ENCODE data around the gene ATXN3. TPM values are rescaled to one million over a fixed set of nuclear protein-coding genes. Genes with fewer than 3 reads are reported as not detected.

ATXN3 gene
- 7.5 and 13.7 TPM in 2 replicates for total RNA-seq (2014; rRNA removed; shearing (Covaris generic))

DNA sequence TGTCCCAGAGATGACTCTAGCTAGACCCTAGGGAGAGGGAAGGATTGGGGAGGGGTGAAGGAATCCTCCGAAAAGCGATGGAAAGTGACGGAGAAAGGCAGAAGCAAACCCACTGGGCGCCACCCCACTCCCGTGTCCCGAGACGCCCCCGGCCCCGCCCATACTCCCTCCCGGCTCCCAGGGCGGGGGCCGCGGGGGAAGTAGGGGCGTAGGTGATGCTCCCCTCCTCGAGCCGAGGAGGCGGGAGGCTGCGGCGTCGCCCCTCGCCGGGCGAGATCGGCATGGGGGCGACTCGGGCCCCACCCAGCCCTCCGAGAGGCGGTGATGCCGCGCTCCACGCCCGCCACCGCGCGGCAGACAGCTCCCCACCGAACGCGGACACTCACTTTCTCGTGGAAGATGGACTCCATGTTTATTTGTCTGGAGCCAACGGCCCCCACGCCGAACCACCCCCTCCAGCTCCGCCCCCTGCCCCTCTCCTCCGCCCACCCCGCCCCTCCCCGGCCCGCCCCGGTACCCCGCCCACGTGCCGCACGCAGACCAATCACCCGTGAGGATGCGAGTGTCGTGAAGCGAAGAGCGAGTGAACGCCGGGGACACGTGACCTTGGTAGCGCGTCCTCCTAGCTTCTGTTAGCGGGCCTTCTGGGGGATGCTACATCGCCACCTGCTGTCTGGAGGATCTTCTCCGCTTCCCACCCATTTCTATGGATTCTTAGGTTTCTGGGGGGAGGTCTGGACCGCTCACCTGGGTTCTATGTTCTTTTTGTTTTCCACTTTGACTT, at the start of gene ATXN3:
Gene ATXN3 (minus strand): TSS at position 440 of the 784 bp plus-strand sequence. CDS start 30 bp downstream, at position 410.
- peak; percentile 90 for DNase-seq (ENCODE audit: low spot score)

DNA sequence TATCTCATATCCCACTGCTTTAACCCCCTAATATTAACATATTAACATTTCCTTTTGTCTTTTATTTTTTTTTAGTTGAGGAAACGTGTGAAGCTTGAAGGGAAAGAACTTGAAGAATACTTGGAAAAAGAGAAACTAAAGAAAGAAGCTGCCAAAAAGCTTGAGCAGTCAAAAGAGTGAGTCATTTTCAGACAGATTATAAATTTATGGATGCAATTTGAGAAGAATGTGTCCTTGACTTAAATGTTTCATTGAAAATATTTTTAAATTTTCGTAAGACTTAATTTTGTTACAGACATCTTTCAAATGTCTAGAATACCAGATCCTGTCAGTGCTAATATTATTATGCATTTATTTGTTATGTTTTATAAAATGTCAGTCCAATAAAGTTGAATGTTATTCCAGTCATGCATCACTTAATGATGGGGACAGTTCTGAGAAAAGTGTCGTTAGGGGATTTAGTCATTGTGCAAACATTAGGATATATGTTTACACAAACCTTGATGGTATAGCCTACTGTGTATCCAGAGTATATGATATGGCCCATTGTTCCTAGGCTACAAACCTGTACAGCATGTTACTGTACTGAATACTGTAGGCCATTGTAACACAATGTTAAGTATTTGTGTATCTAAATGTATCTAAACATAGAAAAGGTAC, 48.0 kb upstream of the ATXN3 start:
- peak; percentile 26 for DNase-seq (ENCODE audit: low spot score)

DNA sequence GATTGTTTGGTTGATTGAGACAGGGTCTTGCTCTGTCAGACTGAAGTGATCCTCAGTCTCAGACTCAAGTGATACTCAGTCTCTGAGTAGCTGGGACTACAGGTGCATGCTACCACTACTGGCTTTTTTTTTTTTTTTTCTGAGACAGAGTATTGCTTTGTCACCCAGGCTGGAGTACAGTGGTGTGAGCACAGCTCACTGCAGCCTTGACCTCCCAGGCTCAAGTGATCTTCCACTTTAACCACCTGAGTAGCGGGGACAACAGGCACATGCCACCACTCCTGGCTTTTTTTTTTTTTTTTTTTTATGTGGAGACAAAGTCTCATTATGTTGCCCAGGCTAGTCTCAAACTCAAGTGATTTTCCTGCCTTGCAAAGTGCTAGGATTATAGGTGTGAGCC, 47.2 kb upstream of the ATXN3 start:
- DNase-seq (ENCODE audit: low spot score): no peak

DNA sequence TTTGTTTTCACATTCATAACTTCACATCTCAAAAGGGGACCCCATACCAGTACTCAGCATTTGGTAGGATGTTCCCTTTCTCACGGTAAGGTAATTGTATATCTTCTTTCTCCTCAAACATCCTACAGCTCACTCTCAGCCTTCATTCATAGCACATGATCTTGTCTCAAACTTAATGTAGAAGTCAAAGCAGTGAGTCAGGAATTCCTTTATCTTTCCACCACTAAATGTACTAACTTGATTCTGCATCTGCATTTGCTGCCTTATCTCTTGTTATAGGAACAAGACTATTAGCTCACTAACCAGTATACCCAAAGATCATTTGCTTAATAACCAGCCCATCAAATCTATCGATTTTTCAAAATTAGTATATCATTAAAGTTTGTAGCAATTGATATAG, 38.3 kb upstream of the ATXN3 start:
- no peak for DNase-seq (ENCODE audit: low spot score)

DNA sequence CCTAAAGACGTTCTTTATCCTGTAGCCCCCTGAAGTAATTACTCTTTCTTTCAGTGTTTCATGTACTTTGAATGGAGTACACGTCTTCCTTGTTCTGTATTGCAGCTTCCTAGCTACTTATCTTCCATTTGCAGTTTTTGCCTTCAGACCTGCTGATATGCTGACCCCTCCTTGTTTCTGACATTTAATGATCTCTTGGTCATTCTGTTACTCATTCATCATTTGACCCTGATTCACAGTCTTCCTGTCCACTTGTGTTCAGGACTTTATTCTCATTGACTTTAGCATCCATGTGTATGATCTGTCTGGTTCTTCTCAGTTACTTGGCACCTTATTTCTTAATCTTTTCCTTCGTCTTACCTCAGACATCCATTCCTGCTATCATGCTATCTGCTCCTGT, 37.6 kb upstream of the ATXN3 start:
- DNase-seq (ENCODE audit: low spot score): no peak

DNA sequence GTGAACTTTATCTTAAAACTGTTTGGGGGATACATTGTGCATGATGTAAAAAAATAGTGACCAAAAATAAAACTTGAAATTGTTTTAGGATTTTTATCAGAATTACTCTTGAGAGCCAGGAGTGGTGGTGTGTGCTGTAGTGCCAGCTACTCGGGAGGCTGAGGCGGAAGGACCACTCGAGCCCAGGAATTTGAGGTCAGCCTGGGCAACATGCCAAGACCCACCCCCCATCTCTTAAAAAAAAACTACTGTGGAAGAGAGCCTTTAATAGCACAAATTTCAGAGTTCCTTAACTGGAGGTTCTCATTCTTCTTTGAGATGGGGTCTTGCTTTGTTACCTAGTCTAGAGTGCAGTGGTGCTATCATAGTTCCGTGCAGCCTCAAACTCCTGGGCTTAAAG, 36.9 kb upstream of the ATXN3 start:
- DNase-seq (ENCODE audit: low spot score): no peak

DNA sequence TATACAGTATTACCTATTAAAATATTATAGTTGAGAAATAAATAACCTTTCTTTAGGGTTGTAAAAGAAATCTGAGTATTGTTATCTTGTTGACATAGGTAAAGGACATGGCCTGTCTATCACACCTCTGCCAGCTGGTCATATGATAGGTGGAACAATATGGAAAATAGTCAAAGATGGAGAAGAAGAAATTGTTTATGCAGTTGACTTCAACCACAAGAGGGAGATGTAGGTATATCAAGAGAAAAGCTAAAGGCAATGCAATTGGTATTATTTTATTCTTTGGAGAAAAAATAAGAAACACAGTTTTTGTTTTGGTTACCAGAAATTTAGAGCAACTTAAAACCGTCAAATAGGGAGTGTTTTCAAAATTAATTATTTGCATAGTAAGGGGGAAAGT, 28.9 kb upstream of the ATXN3 start:
- peak; percentile 19 for DNase-seq (ENCODE audit: low spot score)

DNA sequence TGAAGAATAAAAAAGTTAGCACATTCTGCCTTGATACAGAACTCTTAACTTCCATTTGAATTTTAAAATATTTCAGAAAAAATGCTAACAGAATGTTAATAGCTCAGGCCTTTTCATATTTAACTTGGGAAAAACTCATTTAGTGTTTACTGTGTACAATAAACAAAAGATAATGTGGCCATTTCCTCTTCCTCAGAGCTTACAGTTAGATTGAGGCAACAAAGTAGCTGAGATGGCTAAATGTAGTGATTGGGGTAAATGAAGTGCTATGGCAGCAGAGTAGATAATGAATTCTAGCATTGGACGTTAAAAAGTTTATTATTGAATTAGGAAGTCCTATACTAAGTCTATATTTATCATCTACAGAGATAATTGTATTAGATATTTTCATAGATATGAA, 28.1 kb upstream of the ATXN3 start:
- no peak for DNase-seq (ENCODE audit: low spot score)

DNA sequence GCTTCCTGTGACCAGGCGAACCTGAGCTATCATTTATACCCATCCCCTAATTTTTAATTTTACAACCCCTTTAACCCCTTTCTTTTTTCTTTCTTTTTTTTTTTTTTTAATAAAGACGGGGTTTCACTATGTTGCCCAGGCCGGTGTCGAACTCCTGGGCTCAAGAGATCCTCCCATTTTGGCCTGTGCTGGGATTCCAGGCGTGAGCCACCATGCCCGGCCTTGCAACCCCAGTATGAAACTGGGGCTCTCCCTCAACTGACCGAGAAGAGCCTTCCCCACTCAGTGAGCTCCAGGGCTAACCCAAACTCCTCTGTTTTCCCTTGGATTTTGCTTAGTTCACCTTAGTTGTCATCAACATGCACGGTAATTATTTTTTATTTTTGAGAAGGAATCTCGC, 16.4 kb upstream of the ATXN3 start:
- DNase-seq (ENCODE audit: low spot score): no peak

DNA sequence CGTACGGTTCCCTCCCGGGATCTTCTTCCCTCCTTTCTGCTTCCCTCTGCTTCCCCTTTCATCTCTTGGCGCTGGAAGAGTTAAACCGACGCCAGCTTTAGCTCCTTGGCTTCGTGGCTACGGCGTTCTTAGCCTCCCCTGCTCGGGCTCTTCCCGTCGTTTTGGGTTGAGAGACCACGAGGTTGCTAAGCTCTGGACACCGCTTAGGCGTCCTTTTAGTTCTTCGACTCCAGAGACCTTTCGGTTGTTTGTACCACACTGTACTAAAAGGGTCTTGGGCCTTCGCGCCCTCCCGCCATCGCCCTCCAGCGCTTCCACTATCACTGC, 15.9 kb upstream of the ATXN3 start:
- DNase-seq (ENCODE audit: low spot score): peak; percentile 51

DNA sequence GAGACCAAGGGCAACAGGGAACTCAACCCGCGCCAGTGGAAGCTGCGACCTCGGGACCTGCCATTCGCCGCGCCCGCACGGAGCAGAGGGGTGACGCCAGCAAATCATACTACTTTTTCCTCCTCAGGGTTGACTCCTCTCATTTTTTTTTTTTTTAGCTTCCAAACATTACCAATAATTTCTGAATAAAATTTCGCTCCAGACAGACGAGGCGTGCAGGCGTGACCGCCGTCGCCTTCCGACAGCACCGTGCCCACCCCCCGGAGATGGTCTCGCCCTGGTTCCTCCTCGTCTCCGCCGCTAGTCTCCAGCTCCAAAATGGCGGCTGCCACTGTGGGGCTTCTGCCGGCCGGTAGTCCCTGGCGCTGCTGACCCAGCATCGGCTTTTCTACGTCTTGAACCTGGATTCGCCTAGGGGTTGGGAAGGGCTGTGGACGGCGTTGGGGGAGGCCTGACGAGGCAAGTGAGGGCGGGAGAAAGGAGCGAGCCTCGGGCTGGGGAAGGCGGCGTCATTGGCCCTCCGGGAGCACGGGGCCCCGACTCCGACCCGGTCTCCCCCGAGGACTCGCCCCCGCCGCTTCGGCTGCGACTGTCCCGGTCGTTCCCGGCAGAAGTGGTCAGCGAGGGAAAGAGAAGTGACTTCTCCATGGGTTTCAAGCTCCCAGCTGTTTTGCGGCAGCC, 15.4 kb upstream of the ATXN3 start, which contains the start of the genes CPSF2 and NDUFB1:
Gene CPSF2 (plus strand): TSS at position 300 of the 681 bp plus-strand sequence. CDS start 9,016 bp downstream, outside the sequence.
Gene NDUFB1 (minus strand): TSS at position 37 of the 681 bp plus-strand sequence. CDS start 4,069 bp downstream, outside the sequence.
- DNase-seq (ENCODE audit: low spot score): peak; percentile 69

DNA sequence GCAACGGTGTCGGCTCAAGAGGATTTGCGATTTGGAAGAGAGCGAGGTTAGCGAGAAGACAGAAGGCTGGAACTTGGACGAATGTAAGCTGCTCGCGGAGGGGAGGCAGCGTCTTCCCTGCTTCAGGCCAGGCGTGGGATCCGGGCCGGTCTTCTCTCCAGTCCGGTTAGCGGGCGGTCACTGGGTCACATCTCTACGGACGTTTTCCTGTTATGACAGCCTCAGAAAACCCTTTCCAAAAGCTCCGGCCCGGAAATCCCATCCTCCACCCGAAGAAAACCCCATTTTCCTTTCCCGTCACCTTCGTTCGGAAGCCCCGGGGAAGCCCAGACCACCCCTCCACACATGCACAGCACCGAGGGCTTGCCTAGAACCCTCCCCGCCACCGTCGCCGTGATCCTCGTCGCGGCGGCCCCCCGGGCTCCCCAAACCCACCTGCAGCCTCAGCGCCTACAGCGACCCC, 14.9 kb upstream of the ATXN3 start:
- peak; percentile 23 for DNase-seq (ENCODE audit: low spot score)

DNA sequence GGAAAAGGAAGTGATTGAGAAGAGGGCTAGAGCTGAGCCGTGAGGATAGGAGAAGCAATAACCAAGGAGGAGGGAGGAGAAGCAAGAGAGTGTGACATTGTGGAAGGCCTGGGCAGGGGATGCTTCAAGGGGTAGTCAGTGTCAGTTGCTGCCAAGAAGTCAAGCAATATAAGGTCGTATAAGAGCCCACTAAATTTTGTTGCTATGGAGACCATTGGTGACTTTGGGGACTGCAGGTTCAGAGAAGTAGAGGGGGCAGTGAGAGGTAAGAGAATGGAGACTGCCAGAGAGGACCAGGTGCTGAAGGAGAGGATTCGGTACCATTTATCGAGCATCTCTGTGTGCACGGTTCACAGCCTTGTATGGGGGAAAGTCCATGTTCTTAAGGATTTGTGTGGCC, 3.1 kb upstream of the ATXN3 start:
- no peak for DNase-seq (ENCODE audit: low spot score)

DNA sequence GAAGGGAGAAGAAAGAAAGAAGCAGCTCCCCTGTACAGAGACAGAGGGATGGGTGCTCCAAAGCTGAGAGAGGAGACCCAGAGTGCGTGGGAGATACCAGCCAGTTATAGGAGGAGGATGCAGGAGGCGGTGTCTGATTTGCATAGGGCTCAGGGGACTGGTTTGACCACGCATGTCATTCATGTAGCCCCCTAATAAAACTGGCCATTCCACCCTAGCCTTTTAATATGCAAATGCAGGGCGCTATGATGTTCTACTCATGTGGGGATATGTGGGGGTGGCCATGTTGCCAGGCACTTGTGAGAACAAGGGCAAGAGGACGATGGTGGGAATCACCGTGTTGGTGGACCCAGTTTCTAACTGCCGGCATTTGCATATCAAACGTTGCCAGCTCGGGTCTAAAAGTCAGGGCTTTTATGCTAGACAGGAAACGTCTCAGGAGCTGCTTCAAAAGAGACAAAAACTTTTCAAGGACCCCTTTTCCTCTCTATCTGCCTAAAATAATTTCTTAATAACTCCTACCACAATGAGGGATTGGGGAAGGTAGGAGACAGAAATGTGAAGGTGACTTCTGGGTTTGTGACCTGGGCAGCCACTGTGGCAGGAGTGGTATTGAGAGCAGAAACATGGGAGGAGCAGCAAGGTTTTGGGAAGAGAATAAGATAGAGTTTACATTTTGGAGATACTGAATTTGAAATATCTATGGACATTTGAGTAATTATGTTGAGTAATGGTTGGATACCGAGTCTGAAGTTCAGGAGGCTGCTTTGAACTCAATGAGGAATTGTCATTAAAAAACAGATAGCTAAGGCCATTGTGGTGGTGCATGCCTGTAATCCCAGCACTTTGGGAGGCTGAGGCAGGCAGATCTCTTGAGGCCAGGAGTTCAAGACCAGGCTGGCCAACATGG, 2.2 kb upstream of the ATXN3 start:
- no peak for DNase-seq (ENCODE audit: low spot score)

DNA sequence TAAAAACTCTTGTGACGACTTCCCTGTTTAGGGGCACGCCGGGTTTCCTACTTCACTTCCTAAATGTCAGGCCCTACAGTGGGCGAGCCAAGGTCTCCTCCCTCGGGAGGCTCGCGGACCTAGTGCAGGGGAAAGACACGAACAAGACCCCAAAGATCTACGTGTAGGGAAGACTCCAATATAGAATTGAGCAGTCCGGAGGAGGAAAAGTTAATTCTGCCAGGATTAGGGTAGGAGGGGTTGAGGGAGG, 564 bp downstream of the ATXN3 start:
- DNase-seq (ENCODE audit: low spot score): no peak

DNA sequence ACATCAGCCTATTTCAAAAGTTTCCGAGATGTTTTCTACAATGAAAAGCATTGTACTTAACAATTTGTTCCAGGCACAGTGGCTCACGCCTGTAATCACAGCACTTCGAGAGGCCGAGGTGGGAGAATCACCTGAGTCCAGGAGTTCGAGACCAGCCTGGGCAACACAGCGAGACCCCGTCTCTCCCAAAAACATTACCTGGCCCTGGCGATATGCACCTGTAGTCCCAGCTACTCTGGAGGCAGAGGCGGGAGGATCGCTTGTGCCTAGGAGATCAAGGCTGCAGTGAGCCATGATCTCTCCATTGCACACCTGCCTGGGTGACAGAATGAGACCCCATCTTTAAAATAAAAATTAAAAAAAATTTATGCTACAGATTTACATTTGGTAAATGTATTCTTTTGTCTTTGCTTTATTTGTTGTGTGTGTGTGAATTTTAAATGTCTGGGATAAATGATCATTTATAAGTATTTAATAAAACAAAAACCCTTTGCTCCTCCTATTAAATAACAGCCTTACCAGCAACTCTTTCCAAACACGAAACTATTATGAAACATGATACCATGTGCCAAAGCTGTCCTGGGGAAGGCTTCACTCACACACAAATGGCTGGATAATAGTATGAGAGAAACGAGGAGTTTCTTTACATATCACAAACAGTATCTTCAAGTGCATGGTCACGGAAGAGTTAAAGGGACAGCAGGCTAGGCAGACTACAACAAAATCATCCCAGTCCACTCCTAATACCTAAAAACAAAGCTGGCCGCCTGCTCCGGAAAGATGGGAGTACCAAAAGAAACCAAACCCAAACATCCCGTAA, 1.1 kb downstream of the ATXN3 start:
- DNase-seq (ENCODE audit: low spot score): peak; percentile 29

DNA sequence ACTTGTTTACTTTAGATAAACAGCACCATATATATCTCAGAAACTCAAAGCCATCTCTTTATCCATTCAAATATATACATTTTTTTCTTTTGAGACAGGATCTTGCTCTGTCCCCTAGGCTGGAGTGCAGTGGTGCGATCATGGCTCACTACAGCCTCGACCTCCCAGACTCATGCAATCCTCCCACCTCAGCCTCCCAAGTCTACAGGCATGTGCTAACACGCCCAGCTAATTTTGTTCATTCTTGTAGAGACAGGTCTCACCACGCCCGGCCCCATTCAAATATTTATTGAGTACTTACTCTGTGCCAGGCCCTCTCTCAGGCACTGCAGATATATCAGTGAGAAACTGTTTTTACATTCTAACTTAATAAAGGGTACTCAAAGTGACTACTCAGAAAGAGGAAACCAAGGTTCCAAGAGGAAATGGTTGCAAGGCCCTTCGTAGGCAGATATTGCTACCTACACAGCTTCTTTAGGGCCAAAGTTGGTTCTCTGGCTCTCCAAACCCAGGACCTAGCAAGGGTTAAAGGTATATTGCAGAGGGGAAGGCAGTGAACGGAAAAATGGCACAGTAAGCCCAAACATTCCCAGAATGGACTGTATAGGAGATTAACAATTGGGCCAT, 2.9 kb downstream of the ATXN3 start:
- no peak for DNase-seq (ENCODE audit: low spot score)

DNA sequence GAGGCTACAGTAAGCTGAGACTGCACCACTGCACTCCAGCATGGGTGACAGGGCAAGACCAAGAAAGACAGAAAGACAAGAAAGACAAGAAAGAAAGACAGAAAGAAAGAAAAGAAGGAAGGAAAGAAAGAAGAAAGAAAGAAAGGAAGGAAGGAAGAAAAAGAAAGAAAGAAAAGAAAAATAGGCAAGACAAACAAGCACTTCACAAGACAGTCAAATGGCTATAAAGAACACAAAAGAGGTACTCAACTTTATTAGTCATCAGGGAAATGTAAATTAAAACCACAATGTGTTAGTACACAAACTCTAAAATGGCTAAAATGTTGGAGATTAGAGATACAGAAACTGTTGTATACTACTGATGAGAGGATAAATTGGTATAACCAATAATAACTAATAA, 6.6 kb downstream of the ATXN3 start:
- DNase-seq (ENCODE audit: low spot score): no peak

DNA sequence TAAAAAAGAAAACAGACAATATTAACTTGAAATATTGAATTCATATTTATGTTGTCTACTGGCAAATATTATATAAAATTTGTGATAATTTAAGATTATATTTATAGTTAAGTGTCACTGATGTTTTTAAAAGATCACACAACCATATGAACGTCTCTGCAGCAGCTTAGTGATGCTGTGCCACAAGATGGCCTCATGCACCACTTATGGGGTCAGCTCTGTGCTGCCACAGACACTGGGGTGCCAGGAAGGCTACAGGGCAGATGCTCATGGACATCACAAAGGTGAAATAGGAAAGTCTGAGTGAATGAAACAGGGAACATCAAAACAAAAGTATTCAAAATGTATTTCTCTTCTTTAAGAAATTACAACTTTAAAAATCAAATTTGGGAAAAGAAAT, 13.1 kb downstream of the ATXN3 start:
- DNase-seq (ENCODE audit: low spot score): no peak

DNA sequence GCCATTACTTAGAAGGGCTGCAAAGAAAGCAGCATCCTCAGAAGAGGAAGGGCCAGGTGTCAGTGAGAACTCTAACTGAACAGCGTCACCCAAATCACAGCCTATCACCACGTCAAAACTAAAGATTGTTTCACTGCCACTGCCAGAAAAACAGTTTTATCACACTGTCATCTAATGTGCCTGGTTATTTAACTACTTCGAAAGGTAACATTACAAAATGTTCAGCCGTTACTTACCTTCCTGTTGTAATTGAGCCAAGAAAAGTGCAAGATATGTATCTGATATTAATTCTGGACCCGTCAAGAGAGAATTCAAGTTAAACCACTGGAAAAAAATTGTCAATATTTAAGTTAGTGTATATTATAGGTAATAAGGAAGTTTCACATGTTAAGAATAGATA, 17.9 kb downstream of the ATXN3 start:
- DNase-seq (ENCODE audit: low spot score): no peak

Data from HT-29 (cell line).